Measurements from ENCODE around the gene C4A. TPM values are rescaled to one million over a fixed set of nuclear protein-coding genes. Genes with fewer than 3 reads are reported as not detected.
"Not testable (repeated sequence)": the region's sequence is repeated elsewhere in the genome, so short reads cannot be mapped to it uniquely, and the experiment has no call there.

C4A gene
- polyA plus RNA-seq, 1 donor (not counting 4 experiments of a cell fraction or from before 2014, with no cell fraction given), result 1.2 TPM

DNA sequence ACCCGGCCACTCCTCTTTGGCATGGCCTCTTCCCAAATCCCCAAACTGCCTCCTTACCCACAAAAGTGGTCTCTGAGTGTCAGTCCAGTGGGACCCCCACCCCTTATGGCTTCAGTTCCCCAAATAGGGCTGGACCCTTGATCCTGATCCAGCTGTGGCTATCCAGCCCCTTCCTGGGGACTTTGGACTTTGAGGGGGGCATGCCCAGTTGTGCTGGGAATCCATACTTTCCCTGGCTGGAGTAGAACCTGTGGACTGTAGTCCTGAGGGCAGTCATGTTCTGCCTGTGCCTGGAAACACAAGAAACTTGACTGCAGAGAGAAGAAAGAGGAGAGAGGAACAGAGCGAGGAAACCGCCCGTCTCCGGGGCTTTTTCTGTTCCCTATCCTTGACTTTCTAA, 55.3 kb downstream of the C4A start:
- H3K4me1 ChIP-seq (ENCODE audit: control insufficient read depth, extremely low read depth, insufficient read depth, low read length); FAIRE-seq; H3K27ac ChIP-seq (ENCODE audit: control insufficient read depth, insufficient read depth, low read length); H4K20me1 ChIP-seq (ENCODE audit: control insufficient read depth, extremely low read depth, insufficient read depth, low read length); dilution Hi-C loops (cut with MboI; ENCODE audit: extremely low pct_ligation_motif_present, low sequenced_read_pairs); DNase-seq (ENCODE audit: low read depth, low spot score); H3K79me2 ChIP-seq (ENCODE audit: control insufficient read depth, insufficient read depth, low read length); H3K9me1 ChIP-seq (ENCODE audit: control insufficient read depth, extremely low read depth, insufficient read depth, low read length); H3K9ac ChIP-seq (ENCODE audit: control insufficient read depth, extremely low read depth, insufficient read depth, low read length); H3K4me2 ChIP-seq (ENCODE audit: control insufficient read depth, extremely low read depth, insufficient read depth, low read depth, low read length); H3K4me3 ChIP-seq (ENCODE audit: control insufficient read depth in 2 of 3, extremely low read depth in 1 of 3, insufficient read depth in 2 of 3, low read depth in 1 of 3, low read length in 3 of 3); H2AFZ ChIP-seq (ENCODE audit: control insufficient read depth, low read length); H3K9me3 ChIP-seq (ENCODE audit: control insufficient read depth, low read depth, low read length); H3K27me3 ChIP-seq (ENCODE audit: control insufficient read depth, extremely low read depth, insufficient read depth, low read length); H3K36me3 ChIP-seq (ENCODE audit: control insufficient read depth in 2 of 2, extremely low read depth in 1 of 2, insufficient read depth in 2 of 2, low read length in 2 of 2): not testable (repeated sequence)

DNA sequence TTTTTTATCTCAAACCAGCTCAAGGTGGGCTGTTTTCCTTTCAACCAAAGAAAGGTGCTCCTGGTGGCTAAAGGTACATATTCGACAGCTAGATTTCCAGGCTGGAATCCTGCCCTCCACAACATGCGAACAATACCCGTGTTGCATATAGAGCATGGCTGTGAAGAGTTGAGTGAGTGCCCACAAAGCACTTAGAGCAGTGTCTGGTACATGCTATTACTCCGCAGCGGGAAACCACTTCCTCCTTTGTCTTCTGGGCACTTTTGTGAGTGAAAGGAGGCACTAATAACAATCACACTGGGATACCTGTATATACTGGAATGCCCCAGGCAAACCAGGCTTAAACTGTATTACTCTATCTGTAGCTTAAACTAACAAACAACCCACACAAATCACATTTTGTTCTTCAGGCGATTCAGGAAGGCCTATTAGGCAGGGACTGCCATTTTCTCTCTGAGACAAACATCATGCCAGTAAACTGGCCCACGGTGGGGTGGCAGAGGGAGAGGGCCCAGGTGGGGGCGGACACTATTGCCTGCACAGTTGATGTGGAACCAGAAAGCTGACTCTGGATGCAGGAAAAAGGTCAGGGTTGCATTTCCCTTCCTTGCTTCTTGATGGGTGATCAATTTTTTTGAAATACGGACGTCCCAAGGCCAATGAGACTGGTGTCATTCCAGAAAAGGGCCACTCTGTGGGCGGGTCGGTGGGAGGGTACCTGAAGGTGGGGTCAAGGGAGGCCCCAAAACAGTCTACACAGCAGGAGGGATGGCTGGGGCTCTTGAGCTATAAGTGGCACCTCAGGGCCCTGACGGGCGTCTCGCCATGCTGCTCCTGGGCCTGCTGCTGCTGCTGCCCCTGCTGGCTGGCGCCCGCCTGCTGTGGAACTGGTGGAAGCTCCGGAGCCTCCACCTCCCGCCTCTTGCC, 56.0 kb downstream of the C4A start, which contains the start of gene CYP21A2:
Gene CYP21A2, plus strand, starts transcription at position 818 of the 927 bp plus-strand sequence. Its CDS starts 8 bp downstream, at position 826.
- H3K27ac ChIP-seq (ENCODE audit: control insufficient read depth, insufficient read depth, low read length); H3K9me3 ChIP-seq (ENCODE audit: control insufficient read depth, low read depth, low read length); H3K27me3 ChIP-seq (ENCODE audit: control insufficient read depth, extremely low read depth, insufficient read depth, low read length); H3K9me1 ChIP-seq (ENCODE audit: control insufficient read depth, extremely low read depth, insufficient read depth, low read length); H3K4me1 ChIP-seq (ENCODE audit: control insufficient read depth, extremely low read depth, insufficient read depth, low read length); H3K4me3 ChIP-seq (ENCODE audit: control insufficient read depth in 2 of 3, extremely low read depth in 1 of 3, insufficient read depth in 2 of 3, low read depth in 1 of 3, low read length in 3 of 3); DNase-seq (ENCODE audit: low read depth, low spot score); H3K79me2 ChIP-seq (ENCODE audit: control insufficient read depth, insufficient read depth, low read length); H4K20me1 ChIP-seq (ENCODE audit: control insufficient read depth, extremely low read depth, insufficient read depth, low read length); H3K36me3 ChIP-seq (ENCODE audit: control insufficient read depth in 2 of 2, extremely low read depth in 1 of 2, insufficient read depth in 2 of 2, low read length in 2 of 2); H3K9ac ChIP-seq (ENCODE audit: control insufficient read depth, extremely low read depth, insufficient read depth, low read length); H3K4me2 ChIP-seq (ENCODE audit: control insufficient read depth, extremely low read depth, insufficient read depth, low read depth, low read length); dilution Hi-C loops (cut with MboI; ENCODE audit: extremely low pct_ligation_motif_present, low sequenced_read_pairs); H2AFZ ChIP-seq (ENCODE audit: control insufficient read depth, low read length): not testable (repeated sequence)
- peak; percentile 56 for FAIRE-seq

DNA sequence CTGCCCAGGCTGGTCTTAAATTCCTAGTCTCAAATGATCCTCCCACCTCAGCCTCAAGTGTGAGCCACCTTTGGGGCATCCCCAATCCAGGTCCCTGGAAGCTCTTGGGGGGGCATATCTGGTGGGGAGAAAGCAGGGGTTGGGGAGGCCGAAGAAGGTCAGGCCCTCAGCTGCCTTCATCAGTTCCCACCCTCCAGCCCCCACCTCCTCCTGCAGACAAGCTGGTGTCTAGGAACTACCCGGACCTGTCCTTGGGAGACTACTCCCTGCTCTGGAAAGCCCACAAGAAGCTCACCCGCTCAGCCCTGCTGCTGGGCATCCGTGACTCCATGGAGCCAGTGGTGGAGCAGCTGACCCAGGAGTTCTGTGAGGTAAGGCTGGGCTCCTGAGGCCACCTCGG, 57.0 kb downstream of the C4A start:
- dilution Hi-C loops (cut with MboI; ENCODE audit: extremely low pct_ligation_motif_present, low sequenced_read_pairs); FAIRE-seq; H3K4me1 ChIP-seq (ENCODE audit: control insufficient read depth, extremely low read depth, insufficient read depth, low read length); H3K9me1 ChIP-seq (ENCODE audit: control insufficient read depth, extremely low read depth, insufficient read depth, low read length); H3K27me3 ChIP-seq (ENCODE audit: control insufficient read depth, extremely low read depth, insufficient read depth, low read length); H3K79me2 ChIP-seq (ENCODE audit: control insufficient read depth, insufficient read depth, low read length); H3K27ac ChIP-seq (ENCODE audit: control insufficient read depth, insufficient read depth, low read length); H3K36me3 ChIP-seq (ENCODE audit: control insufficient read depth in 2 of 2, extremely low read depth in 1 of 2, insufficient read depth in 2 of 2, low read length in 2 of 2); H2AFZ ChIP-seq (ENCODE audit: control insufficient read depth, low read length); H3K4me3 ChIP-seq (ENCODE audit: control insufficient read depth in 2 of 3, extremely low read depth in 1 of 3, insufficient read depth in 2 of 3, low read depth in 1 of 3, low read length in 3 of 3); H3K9me3 ChIP-seq (ENCODE audit: control insufficient read depth, low read depth, low read length); H4K20me1 ChIP-seq (ENCODE audit: control insufficient read depth, extremely low read depth, insufficient read depth, low read length); H3K9ac ChIP-seq (ENCODE audit: control insufficient read depth, extremely low read depth, insufficient read depth, low read length); DNase-seq (ENCODE audit: low read depth, low spot score); H3K4me2 ChIP-seq (ENCODE audit: control insufficient read depth, extremely low read depth, insufficient read depth, low read depth, low read length): not testable (repeated sequence)

DNA sequence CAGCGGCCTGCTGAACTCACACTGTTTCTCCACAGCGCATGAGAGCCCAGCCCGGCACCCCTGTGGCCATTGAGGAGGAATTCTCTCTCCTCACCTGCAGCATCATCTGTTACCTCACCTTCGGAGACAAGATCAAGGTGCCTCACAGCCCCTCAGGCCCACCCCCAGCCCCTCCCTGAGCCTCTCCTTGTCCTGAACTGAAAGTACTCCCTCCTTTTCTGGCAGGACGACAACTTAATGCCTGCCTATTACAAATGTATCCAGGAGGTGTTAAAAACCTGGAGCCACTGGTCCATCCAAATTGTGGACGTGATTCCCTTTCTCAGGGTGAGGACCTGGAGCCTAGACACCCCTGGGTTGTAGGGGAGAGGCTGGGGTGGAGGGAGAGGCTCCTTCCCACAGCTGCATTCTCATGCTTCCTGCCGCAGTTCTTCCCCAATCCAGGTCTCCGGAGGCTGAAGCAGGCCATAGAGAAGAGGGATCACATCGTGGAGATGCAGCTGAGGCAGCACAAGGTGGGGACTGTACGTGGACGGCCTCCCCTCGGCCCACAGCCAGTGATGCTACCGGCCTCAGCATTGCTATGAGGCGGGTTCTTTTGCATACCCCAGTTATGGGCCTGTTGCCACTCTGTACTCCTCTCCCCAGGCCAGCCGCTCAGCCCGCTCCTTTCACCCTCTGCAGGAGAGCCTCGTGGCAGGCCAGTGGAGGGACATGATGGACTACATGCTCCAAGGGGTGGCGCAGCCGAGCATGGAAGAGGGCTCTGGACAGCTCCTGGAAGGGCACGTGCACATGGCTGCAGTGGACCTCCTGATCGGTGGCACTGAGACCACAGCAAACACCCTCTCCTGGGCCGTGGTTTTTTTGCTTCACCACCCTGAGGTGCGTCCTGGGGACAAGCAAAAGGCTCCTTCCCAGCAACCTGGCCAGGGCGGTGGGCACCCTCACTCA, 57.7 kb downstream of the C4A start:
- not testable (repeated sequence) for FAIRE-seq

More for the DNA sequence above, 57.7 kb downstream of the C4A start:
- H3K36me3 ChIP-seq (ENCODE audit: control insufficient read depth in 2 of 2, extremely low read depth in 1 of 2, insufficient read depth in 2 of 2, low read length in 2 of 2); H2AFZ ChIP-seq (ENCODE audit: control insufficient read depth, low read length); H3K4me1 ChIP-seq (ENCODE audit: control insufficient read depth, extremely low read depth, insufficient read depth, low read length); DNase-seq (ENCODE audit: low read depth, low spot score); H3K4me3 ChIP-seq (ENCODE audit: control insufficient read depth in 2 of 3, extremely low read depth in 1 of 3, insufficient read depth in 2 of 3, low read depth in 1 of 3, low read length in 3 of 3); H3K79me2 ChIP-seq (ENCODE audit: control insufficient read depth, insufficient read depth, low read length); H3K9me1 ChIP-seq (ENCODE audit: control insufficient read depth, extremely low read depth, insufficient read depth, low read length); H3K27me3 ChIP-seq (ENCODE audit: control insufficient read depth, extremely low read depth, insufficient read depth, low read length); H3K4me2 ChIP-seq (ENCODE audit: control insufficient read depth, extremely low read depth, insufficient read depth, low read depth, low read length); H4K20me1 ChIP-seq (ENCODE audit: control insufficient read depth, extremely low read depth, insufficient read depth, low read length); dilution Hi-C loops (cut with MboI; ENCODE audit: extremely low pct_ligation_motif_present, low sequenced_read_pairs); H3K27ac ChIP-seq (ENCODE audit: control insufficient read depth, insufficient read depth, low read length); H3K9ac ChIP-seq (ENCODE audit: control insufficient read depth, extremely low read depth, insufficient read depth, low read length); H3K9me3 ChIP-seq (ENCODE audit: control insufficient read depth, low read depth, low read length): not testable (repeated sequence)
